HL-60 (cell line): ENCODE data around the gene TBCK.

Experiments
- DNase-seq, 2 experiments: peaks; one replicate each; pipeline ENCODE4 v3.0.0-alpha.2; 2010 to 2020; ENCODE audit warnings: low read depth in 1 of 2, low spot score in 1 of 2
- H3K27ac ChIP-seq: fragments of 250-450 bp; sonication (Bioruptor Pico); replicated peaks from 2 replicates; pipeline ENCODE4 v1.5.1; 2020; ENCODE audit warnings: mild to moderate bottlenecking, moderate library complexity
- H3K27me3 ChIP-seq: fragments of 250-450 bp; sonication (Bioruptor Pico); 2 replicates; pipeline ENCODE4 v1.5.1; 2021; ENCODE audit warnings: mild to moderate bottlenecking, moderate library complexity; ENCODE audit not compliant: insufficient read depth, poor library complexity, severe bottlenecking
- H3K4me3 ChIP-seq: replicated peaks from 2 replicates; pipeline ENCODE4 v1.5.1; 2011; ENCODE audit warnings: mild to moderate bottlenecking, control low read depth, low read length; ENCODE audit not compliant: insufficient read depth
- GABPA ChIP-seq: IDR thresholded peaks from 2 replicates; pipeline ENCODE4 v1.6.1; 2012; ENCODE audit warnings: low read depth
- POLR2AphosphoS5 ChIP-seq: IDR thresholded peaks from 2 replicates; pipeline ENCODE4 v1.6.1; 2012; ENCODE audit warnings: low read depth
- SPI1 ChIP-seq: IDR thresholded peaks from 2 replicates; pipeline ENCODE4 v1.6.1; 2012; ENCODE audit warnings: low read depth, mild to moderate bottlenecking, borderline replicate concordance
- TF ChIP-seq, protein P1 (sequence below): IDR thresholded peaks from 2 replicates; pipeline ENCODE4 v1.6.1; 2012; ENCODE audit warnings: low read depth; ENCODE audit not compliant: insufficient replicate concordance
- TF ChIP-seq, protein P2 (sequence below): IDR thresholded peaks from one replicate; pipeline ENCODE4 v1.5.1; 2011; ENCODE audit warnings: low read length, control low read depth, inconsistent platforms; ENCODE audit not compliant: insufficient read depth

Gene TBCK

DNA sequence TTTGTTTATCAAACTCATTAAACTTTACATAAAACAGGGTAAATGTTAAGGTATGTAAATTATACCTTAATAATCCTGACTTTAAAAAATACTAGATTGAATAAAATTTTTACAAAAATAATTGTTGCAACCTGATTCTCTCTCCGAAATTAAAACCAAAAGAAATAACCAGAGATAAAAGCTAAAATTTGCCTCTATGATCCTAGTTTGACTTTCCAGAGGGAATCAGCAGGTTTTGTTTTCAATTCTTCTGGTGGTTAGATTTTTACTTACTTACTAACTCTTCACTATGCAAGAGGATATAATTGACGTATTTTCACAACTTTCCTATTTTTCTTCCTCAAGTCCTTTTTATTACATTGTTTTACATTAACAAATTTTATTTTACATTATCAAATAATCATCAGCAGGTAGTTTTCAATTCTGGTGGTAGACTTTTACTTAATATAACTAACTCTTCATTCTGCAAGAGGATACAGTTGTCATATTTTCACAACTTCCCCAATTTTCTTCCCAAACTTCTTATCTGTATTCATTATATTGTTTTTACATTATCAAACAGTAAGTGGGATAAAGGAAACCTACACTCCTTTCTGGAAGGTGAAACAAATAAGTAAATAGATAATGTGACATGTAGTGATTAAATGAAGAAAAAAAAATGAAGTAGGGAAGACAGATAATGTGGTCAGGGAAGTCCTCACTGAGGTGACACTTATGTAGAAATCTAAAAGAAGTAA, 52.2 kb downstream of the TBCK start:
- DNase-seq: no peak
- H3K4me3 ChIP-seq: no peak overlapping the region
- TF ChIP-seq, protein P1, sequence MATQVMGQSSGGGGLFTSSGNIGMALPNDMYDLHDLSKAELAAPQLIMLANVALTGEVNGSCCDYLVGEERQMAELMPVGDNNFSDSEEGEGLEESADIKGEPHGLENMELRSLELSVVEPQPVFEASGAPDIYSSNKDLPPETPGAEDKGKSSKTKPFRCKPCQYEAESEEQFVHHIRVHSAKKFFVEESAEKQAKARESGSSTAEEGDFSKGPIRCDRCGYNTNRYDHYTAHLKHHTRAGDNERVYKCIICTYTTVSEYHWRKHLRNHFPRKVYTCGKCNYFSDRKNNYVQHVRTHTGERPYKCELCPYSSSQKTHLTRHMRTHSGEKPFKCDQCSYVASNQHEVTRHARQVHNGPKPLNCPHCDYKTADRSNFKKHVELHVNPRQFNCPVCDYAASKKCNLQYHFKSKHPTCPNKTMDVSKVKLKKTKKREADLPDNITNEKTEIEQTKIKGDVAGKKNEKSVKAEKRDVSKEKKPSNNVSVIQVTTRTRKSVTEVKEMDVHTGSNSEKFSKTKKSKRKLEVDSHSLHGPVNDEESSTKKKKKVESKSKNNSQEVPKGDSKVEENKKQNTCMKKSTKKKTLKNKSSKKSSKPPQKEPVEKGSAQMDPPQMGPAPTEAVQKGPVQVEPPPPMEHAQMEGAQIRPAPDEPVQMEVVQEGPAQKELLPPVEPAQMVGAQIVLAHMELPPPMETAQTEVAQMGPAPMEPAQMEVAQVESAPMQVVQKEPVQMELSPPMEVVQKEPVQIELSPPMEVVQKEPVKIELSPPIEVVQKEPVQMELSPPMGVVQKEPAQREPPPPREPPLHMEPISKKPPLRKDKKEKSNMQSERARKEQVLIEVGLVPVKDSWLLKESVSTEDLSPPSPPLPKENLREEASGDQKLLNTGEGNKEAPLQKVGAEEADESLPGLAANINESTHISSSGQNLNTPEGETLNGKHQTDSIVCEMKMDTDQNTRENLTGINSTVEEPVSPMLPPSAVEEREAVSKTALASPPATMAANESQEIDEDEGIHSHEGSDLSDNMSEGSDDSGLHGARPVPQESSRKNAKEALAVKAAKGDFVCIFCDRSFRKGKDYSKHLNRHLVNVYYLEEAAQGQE: no peak
- H3K27ac ChIP-seq: no peak overlapping the region
- no peaks in the 10 kb centered on the region for H3K27me3 ChIP-seq

DNA sequence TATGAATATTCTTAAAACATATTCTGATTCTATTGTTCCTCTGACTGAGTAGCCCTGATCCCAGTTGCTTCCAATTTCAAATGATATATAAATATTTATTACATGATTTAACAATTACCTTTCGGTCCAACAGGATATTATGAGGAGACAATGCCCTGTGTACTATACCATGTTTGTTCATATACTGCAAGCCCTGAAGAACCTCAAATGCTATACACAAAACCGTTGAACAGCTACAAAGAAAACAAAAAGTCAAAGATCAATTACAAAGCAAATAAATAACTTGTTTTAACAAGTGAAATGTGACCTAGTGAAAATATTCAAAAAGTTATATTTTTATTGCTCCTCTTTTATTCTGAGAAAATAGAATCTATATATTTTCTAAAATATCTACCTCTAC, 54.0 kb downstream of the TBCK start:
- no peak overlapping the region for H3K27ac ChIP-seq
- no peak overlapping the region for H3K4me3 ChIP-seq
- TF ChIP-seq, protein P2, sequence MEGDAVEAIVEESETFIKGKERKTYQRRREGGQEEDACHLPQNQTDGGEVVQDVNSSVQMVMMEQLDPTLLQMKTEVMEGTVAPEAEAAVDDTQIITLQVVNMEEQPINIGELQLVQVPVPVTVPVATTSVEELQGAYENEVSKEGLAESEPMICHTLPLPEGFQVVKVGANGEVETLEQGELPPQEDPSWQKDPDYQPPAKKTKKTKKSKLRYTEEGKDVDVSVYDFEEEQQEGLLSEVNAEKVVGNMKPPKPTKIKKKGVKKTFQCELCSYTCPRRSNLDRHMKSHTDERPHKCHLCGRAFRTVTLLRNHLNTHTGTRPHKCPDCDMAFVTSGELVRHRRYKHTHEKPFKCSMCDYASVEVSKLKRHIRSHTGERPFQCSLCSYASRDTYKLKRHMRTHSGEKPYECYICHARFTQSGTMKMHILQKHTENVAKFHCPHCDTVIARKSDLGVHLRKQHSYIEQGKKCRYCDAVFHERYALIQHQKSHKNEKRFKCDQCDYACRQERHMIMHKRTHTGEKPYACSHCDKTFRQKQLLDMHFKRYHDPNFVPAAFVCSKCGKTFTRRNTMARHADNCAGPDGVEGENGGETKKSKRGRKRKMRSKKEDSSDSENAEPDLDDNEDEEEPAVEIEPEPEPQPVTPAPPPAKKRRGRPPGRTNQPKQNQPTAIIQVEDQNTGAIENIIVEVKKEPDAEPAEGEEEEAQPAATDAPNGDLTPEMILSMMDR: no peak
- no peak for TF ChIP-seq GABPA
- TF ChIP-seq, protein P1: no peak
- TF ChIP-seq POLR2AphosphoS5: no peak
- no peak for TF ChIP-seq SPI1
- no peak for DNase-seq
- no peaks in the 10 kb centered on the region for H3K27me3 ChIP-seq

DNA sequence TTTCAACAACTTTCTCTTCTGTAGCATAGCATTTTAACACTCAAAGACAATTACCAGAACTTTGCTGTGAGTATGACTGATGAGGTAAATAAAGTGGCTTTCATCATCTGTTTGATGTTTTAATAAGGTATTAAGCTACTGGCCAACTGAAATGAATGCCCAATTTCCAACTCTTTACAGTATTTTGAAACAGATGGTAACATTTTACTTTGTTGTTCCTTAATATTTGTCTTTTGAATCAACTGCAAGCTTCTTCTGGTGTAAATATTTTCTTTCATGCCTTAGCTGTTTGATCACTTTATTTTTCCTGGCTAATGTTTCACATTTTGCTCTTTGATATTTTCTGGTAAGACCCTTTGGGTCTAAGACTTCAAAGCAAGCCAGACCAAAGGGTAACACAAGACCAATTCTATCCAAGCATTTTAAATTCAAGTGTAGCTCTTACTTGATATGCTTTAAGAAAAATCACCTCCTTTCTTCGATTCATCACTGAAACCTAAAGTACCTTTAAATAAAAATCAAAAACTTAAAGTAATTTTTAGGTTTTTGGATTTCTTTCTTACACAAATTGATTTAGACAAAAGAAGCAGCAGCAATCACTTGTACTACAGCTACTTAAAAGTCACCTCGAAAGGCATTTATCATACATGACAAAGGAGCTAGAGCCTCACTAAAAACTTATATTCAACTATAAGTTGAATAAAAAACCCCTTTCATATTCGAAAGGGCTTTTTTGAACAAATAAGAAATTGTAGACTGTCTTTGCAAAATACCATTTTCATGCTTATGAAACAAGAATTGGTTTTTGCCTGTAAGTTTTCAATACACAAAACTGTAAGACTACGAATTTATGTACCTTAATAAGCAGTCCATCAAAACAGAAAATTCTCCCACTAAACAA, 57.6 kb downstream of the TBCK start:
- Histone ChIP-seq H3K27ac (no peak overlapping the region), H3K4me3 (no peak overlapping the region), H3K27me3 (no peaks in the 10 kb centered on the region)
- TF ChIP-seq, protein P1: no peak
- TF ChIP-seq GABPA (no peak), SPI1 (no peak), POLR2AphosphoS5 (no peak)
- TF ChIP-seq, protein P2: no peak
- no peak for DNase-seq
